Prostate gland (tissue), 2 donors: ENCODE measurements around the gene STXBP6. TPM values are rescaled to one million over a fixed set of nuclear protein-coding genes. Genes with fewer than 3 reads are reported as not detected.

ENCODE experiments used
- DNase-seq: peaks from one replicate; pipeline ENCODE4 v3.0.0-alpha.2; 2019; ENCODE audit warnings: low spot score
- H3K27ac ChIP-seq, 2 donors: fragments of 200-600 bp; sonication (generic); 2 replicates each; pipeline ENCODE4 v1.5.1; 2017 to 2019
- H3K27me3 ChIP-seq: fragments of 200-600 bp; sonication (generic); replicated peaks from 2 replicates; pipeline ENCODE4 v1.5.1; 2019; ENCODE audit not compliant: insufficient read depth
- H3K36me3 ChIP-seq, 2 donors: fragments of 200-600 bp; sonication (generic); 1 replicate in 1 of 2; 2 replicates in 1 of 2; pipeline versions ENCODE4 v1.5.1 to v1.8.1; 2017 to 2019
- H3K4me1 ChIP-seq: fragments of 200-600 bp; sonication (generic); replicated peaks from 2 replicates; pipeline ENCODE4 v1.5.1; 2019
- H3K4me3 ChIP-seq, 2 donors: fragments of 200-600 bp; sonication (generic); 2 replicates each; pipeline ENCODE4 v1.5.1; 2017 to 2019
- H3K9me3 ChIP-seq: fragments of 200-600 bp; sonication (generic); 2 replicates; pipeline ENCODE4 v1.5.1; 2017
- POLR2A ChIP-seq: fragments of 450-650 bp; IDR thresholded peaks from one replicate; pipeline ENCODE4 v1.6.1; 2016; ENCODE audit warnings: antibody characterized with exemption, mild to moderate bottlenecking
- POLR2AphosphoS5 ChIP-seq: sonication (generic); formaldehyde crosslinking; IDR thresholded peaks from one replicate; pipeline ENCODE4 v1.6.1; 2017; ENCODE audit warnings: antibody characterized with exemption
- WGBS: methylation state at CpG from one replicate; pipeline ENCODE4 v1.1.5; 2018; 5-methylcytosine and 5-hydroxymethylcytosine counted together
- intact Hi-C: fragments of 100-400 bp; cut with DNase I; formaldehyde crosslinking; loops from one replicate; pipeline ENCODE4 v1.14.2; 2022
- total RNA-seq, 2 donors: library from RNA; depleted of rRNA; stranded (reverse); fragments of >200 nt; gene quantifications; one replicate each; pipeline ENCODE4 v1.1.0, GENCODE V29; 2016
- TF ChIP-seq, protein P1 (sequence below), 4 experiments: fragments of 200-600 bp in 2 of 4; fragments of 450-650 bp in 2 of 4; sonication (generic) in 2 of 4; IDR thresholded peaks; 1 replicate in 3 of 4; 2 replicates in 1 of 4; pipeline ENCODE4 v1.5.1; 2016 to 2019; ENCODE audit warnings: antibody characterized with exemption in 4 of 4, mild to moderate bottlenecking in 2 of 4, moderate library complexity in 2 of 4

The STXBP6 gene
- total RNA-seq, 2 donors from 2014 or later: 12.4 to 32.3 TPM

DNA sequence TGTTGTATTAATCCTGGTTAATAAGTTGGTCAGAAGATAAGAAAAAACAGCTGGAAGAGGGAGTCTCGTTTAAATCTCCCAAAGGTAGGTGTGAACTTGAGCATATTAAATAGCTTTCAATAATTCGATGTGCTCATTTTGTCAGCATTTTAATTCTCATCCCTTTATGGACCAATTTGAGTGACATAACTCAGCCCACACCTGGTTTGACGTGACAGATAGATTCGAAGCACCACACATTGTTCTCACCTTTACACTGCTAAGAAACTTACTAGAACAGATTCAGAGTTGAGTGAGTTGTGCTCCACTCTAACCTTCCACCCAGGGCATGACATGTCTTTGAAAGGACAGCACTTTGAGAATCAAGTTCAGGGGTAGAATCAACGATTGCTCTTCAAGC is 254.5 kb downstream of the STXBP6 start:
- Histone ChIP-seq H3K4me1 (no peaks in the 10 kb centered on the region), H3K9me3 (no peaks in the 10 kb centered on the region), H3K4me3 (no peak overlapping the region), H3K36me3 (no peaks in the 10 kb centered on the region), H3K27me3 (no peaks in the 10 kb centered on the region), H3K27ac (no peak overlapping the region)
- no peak for DNase-seq
- WGBS: 95% methylated on average over 5 of the region's 5 CpGs
- intact Hi-C loops: loop anchor here (10.0 kb wide), 1 partner anchor 359 kb away; no protein-coding TSS in a partner anchor
- TF ChIP-seq POLR2AphosphoS5 (no peak), POLR2A (no peak)
- TF ChIP-seq, protein P1, sequence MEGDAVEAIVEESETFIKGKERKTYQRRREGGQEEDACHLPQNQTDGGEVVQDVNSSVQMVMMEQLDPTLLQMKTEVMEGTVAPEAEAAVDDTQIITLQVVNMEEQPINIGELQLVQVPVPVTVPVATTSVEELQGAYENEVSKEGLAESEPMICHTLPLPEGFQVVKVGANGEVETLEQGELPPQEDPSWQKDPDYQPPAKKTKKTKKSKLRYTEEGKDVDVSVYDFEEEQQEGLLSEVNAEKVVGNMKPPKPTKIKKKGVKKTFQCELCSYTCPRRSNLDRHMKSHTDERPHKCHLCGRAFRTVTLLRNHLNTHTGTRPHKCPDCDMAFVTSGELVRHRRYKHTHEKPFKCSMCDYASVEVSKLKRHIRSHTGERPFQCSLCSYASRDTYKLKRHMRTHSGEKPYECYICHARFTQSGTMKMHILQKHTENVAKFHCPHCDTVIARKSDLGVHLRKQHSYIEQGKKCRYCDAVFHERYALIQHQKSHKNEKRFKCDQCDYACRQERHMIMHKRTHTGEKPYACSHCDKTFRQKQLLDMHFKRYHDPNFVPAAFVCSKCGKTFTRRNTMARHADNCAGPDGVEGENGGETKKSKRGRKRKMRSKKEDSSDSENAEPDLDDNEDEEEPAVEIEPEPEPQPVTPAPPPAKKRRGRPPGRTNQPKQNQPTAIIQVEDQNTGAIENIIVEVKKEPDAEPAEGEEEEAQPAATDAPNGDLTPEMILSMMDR (IDR thresholded peaks at IDR 0.05): no peak

DNA sequence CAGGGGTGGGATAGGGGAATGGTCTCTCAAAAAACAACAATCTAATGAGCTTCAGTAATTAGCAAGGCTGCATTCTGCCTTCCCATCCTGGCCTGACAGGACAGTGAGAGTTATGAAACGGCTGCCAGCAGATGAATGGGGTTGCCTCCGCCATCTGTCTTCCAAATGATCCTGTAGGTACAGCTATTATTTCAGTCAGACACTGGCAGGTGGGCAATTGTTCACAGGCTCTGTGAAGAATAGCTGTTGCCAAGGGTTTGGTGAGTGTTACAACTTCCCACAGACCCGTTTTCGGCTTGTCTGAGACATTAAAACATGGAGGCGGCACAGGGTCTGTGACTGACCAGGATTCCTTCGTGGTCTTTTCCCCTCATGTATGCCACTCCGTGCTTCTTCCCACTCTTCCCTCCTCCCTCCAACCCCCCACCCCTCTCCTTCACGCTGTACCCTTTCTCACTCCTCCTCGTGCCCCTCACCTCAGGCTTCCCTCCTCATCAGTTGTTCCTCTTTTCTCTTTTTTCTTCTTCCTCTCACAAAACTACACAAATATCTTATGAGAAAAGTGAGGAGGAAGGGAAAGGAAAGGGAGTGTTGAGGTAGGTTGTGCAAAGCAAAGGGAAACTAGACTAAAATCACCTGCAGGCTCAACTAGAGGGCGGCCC is 255.2 kb downstream of the STXBP6 start:
- 91% methylated on average over 10 of the region's 10 CpGs for WGBS

DNA sequence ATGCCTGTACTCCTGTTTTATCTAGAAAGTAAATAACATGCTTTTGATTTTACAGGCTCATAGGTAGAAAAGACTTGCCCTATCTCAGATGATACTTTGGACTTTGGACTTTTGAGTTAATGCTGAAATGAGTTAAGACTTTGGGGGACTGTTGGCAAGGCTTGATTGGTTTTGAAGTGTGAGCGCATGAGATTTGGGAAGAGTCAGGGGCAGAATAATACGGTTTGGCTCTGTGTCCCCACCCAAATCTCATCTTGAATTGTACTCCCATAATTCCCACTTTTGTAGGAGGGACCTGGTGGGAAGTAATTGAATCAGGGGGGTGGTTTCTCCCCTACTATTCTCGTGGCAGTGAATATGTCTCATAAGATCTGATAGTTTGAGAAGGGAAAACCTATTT is 259.8 kb downstream of the STXBP6 start:
- 44% methylated on average over 3 of the region's 3 CpGs for WGBS
- H3K27ac ChIP-seq: no peak overlapping the region
- no peaks in the 10 kb centered on the region for H3K27me3 ChIP-seq
- no peak for TF ChIP-seq POLR2AphosphoS5
- TF ChIP-seq, protein P1 (IDR thresholded peaks at IDR 0.05): no peak
- no peak for TF ChIP-seq POLR2A
- no peaks in the 10 kb centered on the region for H3K36me3 ChIP-seq
- DNase-seq: no peak
- no peaks in the 10 kb centered on the region for H3K4me1 ChIP-seq
- intact Hi-C loops: loop anchor here (10.0 kb wide), 1 partner anchor 365 kb away; no protein-coding TSS in a partner anchor
- H3K4me3 ChIP-seq: no peak overlapping the region
- no peaks in the 10 kb centered on the region for H3K9me3 ChIP-seq

More for the DNA sequence above, 255.2 kb downstream of the STXBP6 start:
- Histone ChIP-seq H3K9me3 (no peaks in the 10 kb centered on the region), H3K4me3 (no peak overlapping the region), H3K27ac (no peak overlapping the region), H3K4me1 (no peaks in the 10 kb centered on the region), H3K27me3 (no peaks in the 10 kb centered on the region), H3K36me3 (no peaks in the 10 kb centered on the region)
- intact Hi-C loops: loop anchor here (10.0 kb wide), 1 partner anchor 360 kb away; no protein-coding TSS in a partner anchor
- no peak for DNase-seq
- TF ChIP-seq, protein P1 (IDR thresholded peaks at IDR 0.05): no peak
- TF ChIP-seq POLR2A: no peak
- no peak for TF ChIP-seq POLR2AphosphoS5

DNA sequence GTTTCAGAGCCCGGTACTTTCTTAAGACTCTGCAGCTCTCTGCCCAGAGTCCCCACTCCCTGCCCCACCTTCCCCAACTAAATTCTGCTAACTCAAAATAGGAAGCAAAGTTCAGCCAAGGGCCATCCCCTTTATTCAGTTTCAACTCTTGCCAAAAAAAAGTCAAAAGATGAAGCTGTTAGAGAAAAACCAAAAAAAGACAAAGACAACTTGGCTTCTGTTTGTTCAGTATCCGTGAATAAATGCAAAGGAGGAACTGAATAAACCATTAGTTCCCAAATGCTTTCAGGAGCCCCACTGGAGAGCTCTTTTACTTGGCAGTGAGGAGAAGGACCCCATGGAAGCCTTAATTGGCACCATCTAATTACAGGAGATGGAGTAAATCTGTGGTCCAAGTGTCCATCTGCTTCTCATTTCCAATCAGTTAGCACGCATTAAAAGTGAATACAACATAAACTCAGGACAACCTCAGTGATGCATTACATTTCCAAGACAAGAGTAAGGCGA is 260.5 kb downstream of the STXBP6 start:
- intact Hi-C loops: no loop called here
- 12% methylated on average over 4 of the region's 4 CpGs for WGBS
- no peak overlapping the region for H3K27ac ChIP-seq

More for the DNA sequence above, 260.5 kb downstream of the STXBP6 start:
- TF ChIP-seq, protein P1 (IDR thresholded peaks at IDR 0.05): no peak
- no peak for TF ChIP-seq POLR2AphosphoS5
- Histone ChIP-seq H3K36me3 (no peaks in the 10 kb centered on the region), H3K9me3 (no peaks in the 10 kb centered on the region), H3K4me3 (no peak overlapping the region), H3K4me1 (no peaks in the 10 kb centered on the region), H3K27me3 (no peaks in the 10 kb centered on the region)
- DNase-seq: no peak
